ENCODE results near the gene FLRT1.
"Not testable (repeated sequence)": the region's sequence is repeated elsewhere in the genome, so short reads cannot be mapped to it uniquely, and the experiment has no call there.

The FLRT1 gene

DNA sequence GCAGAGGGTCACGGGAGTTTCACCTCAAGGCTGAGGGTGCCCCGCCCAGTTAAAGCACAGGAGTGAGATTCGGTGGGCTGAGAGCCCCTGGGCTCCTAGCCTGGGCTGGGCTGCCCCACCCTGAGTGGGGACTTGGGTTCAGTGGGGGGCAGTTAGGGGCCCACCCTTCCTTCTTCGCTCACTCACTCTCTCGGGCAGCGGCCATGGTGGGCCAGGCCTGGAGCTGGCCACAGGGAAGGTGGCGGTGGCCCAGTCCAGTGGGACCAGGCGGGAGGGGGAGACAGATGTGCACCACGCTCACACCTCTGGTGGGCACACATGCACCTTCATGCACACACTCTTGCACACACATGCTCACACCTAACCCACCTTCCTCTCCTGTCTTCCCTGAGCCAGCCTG is 6.1 kb downstream of the FLRT1 start:
- ChIA-PET POLR2A (no interaction called here), CTCF (interaction anchor here (1.0 to 1.5 kb wide), 2 partner anchors 11 to 108 kb away, joined by 3 to 7 read pairs; no protein-coding TSS in a partner anchor)

DNA sequence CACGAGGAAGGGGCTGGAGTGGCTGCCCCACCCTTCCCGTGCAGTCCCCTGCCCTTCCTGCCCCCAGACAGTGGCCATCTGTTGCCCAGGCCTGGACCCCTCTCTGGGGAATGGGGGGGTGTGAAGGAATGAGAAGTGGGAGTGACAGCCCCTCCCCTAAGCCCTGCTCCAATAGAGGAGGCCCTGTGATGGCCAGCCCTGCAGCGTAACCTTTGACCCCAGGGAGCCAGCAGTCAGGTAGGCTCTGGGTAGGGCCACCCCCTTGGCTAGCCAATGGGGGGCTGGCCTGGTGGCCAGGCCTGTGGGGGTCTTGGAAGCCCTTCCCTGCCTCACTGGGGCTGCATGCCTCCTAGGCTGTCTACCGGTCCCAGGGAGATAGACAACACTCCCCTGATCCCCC is 6.6 kb downstream of the FLRT1 start:
- POLR2A ChIA-PET = no interaction called here
- CTCF ChIA-PET = interaction anchor here (1.0 to 1.5 kb wide), 2 partner anchors 12 to 107 kb away, joined by 3 to 7 read pairs; no protein-coding TSS in a partner anchor
- no peak for DNase-seq (ENCODE audit: extremely low spot score)
- TF ChIP-seq BHLHE40 (IDR thresholded peaks at IDR 0.05; ENCODE audit: borderline replicate concordance) = no peak

More for the DNA sequence above, 6.1 kb downstream of the FLRT1 start:
- no peak for DNase-seq (ENCODE audit: extremely low spot score)
- TF ChIP-seq ARNT (IDR thresholded peaks at IDR 0.05) (no peak), LEF1 (IDR thresholded peaks at IDR 0.05; ENCODE audit: borderline replicate concordance) (no peak), CTBP1 (IDR thresholded peaks at IDR 0.05; ENCODE audit: borderline replicate concordance) (no peak), L3MBTL2 (conservative IDR thresholded peaks at IDR 0.05) (no peak), BHLHE40 (IDR thresholded peaks at IDR 0.05; ENCODE audit: borderline replicate concordance) (no peak), FOXK2 (IDR thresholded peaks at IDR 0.05) (no peak)

GRCh38 chr11:64043545-64043944 is 7.8 kb downstream of the FLRT1 start:
- CTCF ChIA-PET = no interaction called here
- TF ChIP-seq NFRKB (IDR thresholded peaks at IDR 0.05) = no peak
- no peak for TF ChIP-seq FOXK2 (IDR thresholded peaks at IDR 0.05)
- no peak for TF ChIP-seq FOXA1 (IDR thresholded peaks at IDR 0.05)
- TF ChIP-seq TARDBP (IDR thresholded peaks at IDR 0.05) = no peak
- no peak for TF ChIP-seq ZNF384 (IDR thresholded peaks at IDR 0.05)
- no peak for TF ChIP-seq PKNOX1 (IDR thresholded peaks at IDR 0.05)
- TF ChIP-seq L3MBTL2 (conservative IDR thresholded peaks at IDR 0.05) = no peak
- TF ChIP-seq ARNT (IDR thresholded peaks at IDR 0.05) = no peak
- TF ChIP-seq ELF4 (IDR thresholded peaks at IDR 0.05) = no peak
- TF ChIP-seq FOXM1 (IDR thresholded peaks at IDR 0.05; ENCODE audit: borderline replicate concordance) = no peak
- TF ChIP-seq HDGF (IDR thresholded peaks at IDR 0.05; ENCODE audit: borderline replicate concordance) = no peak
- TF ChIP-seq SUZ12 (IDR thresholded peaks at IDR 0.05) = no peak
- TF ChIP-seq BHLHE40 (IDR thresholded peaks at IDR 0.05; ENCODE audit: borderline replicate concordance) = no peak
- TF ChIP-seq SP1 (IDR thresholded peaks at IDR 0.05) = no peak
- TF ChIP-seq LEF1 (IDR thresholded peaks at IDR 0.05; ENCODE audit: borderline replicate concordance) = no peak
- no peak for TF ChIP-seq CTBP1 (IDR thresholded peaks at IDR 0.05; ENCODE audit: borderline replicate concordance)
- no peak for DNase-seq (ENCODE audit: extremely low spot score)
- POLR2A ChIA-PET = no interaction called here

DNA sequence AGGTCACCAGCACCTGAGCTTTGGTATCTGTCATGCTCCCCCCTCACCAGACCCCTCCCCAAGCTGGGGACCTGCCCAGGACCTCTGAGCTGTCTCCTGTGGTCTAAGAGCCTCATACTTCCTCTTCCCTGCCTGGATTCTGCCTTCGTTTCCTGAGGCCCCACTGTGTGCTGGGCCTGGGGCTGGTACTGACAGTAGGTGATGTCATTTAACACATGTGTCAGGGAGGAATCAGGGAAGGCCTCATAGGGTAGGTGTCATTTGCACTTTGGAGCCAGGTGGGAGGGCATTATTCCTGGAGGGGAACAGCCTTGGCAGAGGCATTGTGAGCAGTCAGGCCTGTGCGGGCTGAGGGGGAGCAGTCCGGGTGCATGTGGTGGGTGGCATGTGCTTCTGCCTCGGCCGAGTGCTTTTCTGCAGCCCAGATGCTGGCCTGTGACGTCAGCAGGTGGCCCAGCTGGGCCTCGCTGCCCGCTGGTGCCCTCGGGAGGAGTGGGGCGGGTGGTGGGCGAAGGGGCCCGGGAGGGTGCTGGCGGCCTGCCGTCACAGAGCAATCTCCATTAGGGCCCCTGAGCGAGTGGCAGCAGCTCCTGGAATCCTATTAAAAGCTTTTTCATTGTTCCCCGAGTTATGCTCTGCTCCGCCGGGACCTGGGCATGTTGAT is 9.1 kb downstream of the FLRT1 start:
- ChIA-PET POLR2A (interaction anchor here (0.6 kb wide), 1 partner anchor 13 kb away, joined by 3 read pairs; no protein-coding TSS in a partner anchor), CTCF (no interaction called here)
- no peak for TF ChIP-seq SP1 (IDR thresholded peaks at IDR 0.05)
- no peak for TF ChIP-seq BHLHE40 (IDR thresholded peaks at IDR 0.05; ENCODE audit: borderline replicate concordance)
- no peak for TF ChIP-seq CTBP1 (IDR thresholded peaks at IDR 0.05; ENCODE audit: borderline replicate concordance)
- no peak for TF ChIP-seq ELF4 (IDR thresholded peaks at IDR 0.05)
- no peak for TF ChIP-seq NFRKB (IDR thresholded peaks at IDR 0.05)
- no peak for TF ChIP-seq PKNOX1 (IDR thresholded peaks at IDR 0.05)
- no peak for TF ChIP-seq LEF1 (IDR thresholded peaks at IDR 0.05; ENCODE audit: borderline replicate concordance)
- no peak for TF ChIP-seq ZNF384 (IDR thresholded peaks at IDR 0.05)
- no peak for TF ChIP-seq SUZ12 (IDR thresholded peaks at IDR 0.05)
- no peak for TF ChIP-seq FOXM1 (IDR thresholded peaks at IDR 0.05; ENCODE audit: borderline replicate concordance)
- no peak for TF ChIP-seq TARDBP (IDR thresholded peaks at IDR 0.05)
- TF ChIP-seq FOXA1 (IDR thresholded peaks at IDR 0.05) = no peak
- TF ChIP-seq HDGF (IDR thresholded peaks at IDR 0.05; ENCODE audit: borderline replicate concordance) = no peak
- no peak for DNase-seq (ENCODE audit: extremely low spot score)

DNA sequence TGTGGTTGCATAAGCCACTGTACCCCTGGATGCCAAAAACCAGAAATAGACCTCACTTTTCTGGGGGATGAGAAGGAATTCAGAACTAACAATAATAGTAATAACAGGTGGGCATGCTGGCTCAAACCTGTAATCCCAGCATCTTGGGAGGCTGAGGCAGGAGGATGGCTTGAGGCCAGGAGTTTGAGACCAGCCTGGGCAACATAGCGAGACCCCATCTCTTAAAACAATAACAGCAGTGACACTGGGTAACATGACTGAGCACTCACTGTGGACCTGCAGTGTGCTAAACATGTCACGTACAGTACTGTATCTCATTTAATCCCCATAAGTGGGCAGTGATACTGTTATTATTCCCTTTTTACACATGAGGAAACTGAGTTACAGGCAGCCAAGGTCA is 10.0 kb downstream of the FLRT1 start:
- ChIA-PET POLR2A (no interaction called here), CTCF (interaction anchor here (1.0 kb wide), 1 partner anchor 216 kb away, joined by 3 read pairs; no protein-coding TSS in a partner anchor)
- no peak for DNase-seq (ENCODE audit: extremely low spot score)
- TF ChIP-seq LEF1 (IDR thresholded peaks at IDR 0.05; ENCODE audit: borderline replicate concordance) = no peak
- no peak for TF ChIP-seq BHLHE40 (IDR thresholded peaks at IDR 0.05; ENCODE audit: borderline replicate concordance)
- TF ChIP-seq FOXM1 (IDR thresholded peaks at IDR 0.05; ENCODE audit: borderline replicate concordance) = no peak
- no peak for TF ChIP-seq HDGF (IDR thresholded peaks at IDR 0.05; ENCODE audit: borderline replicate concordance)
- no peak for TF ChIP-seq ZNF384 (IDR thresholded peaks at IDR 0.05)
- no peak for TF ChIP-seq CTBP1 (IDR thresholded peaks at IDR 0.05; ENCODE audit: borderline replicate concordance)
- no peak for TF ChIP-seq ARNT (IDR thresholded peaks at IDR 0.05)
- TF ChIP-seq NFRKB (IDR thresholded peaks at IDR 0.05) = no peak
- no peak for TF ChIP-seq FOXA1 (IDR thresholded peaks at IDR 0.05)
- TF ChIP-seq SP1 (IDR thresholded peaks at IDR 0.05) = no peak
- no peak for TF ChIP-seq ELF4 (IDR thresholded peaks at IDR 0.05)
- TF ChIP-seq PKNOX1 (IDR thresholded peaks at IDR 0.05) = no peak
- TF ChIP-seq SUZ12 (IDR thresholded peaks at IDR 0.05) = no peak
- TF ChIP-seq TARDBP (IDR thresholded peaks at IDR 0.05) = no peak
- TF ChIP-seq L3MBTL2 (conservative IDR thresholded peaks at IDR 0.05) = no peak

DNA sequence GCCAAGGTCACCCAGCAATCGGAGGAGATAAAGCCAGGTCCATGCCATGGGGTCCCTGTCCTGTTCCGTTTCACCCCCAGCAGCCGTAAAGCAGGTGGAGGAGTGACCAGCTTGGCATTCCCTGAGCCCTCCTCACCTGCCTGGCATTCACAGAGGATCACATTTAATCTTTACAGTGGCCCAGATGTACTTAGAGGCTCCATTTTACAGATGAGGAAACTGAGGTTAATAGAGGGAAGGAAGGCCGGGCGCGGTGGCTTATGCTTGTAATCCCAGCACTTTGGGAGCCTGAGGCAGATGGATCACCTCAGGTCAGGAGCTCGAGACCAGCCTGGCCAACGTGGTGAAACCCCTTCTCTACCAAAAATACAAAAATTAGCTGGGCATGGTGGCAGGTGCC is 11.6 kb downstream of the FLRT1 start:
- DNase-seq (ENCODE audit: extremely low spot score); CTCF ChIA-PET; POLR2A ChIA-PET: not testable (repeated sequence)
